ENCODE results near the gene ZNF14.

GRCh38 chr19:19741184-19741583 is 8.3 kb upstream of the ZNF14 start:
- no peak for TF ChIP-seq GATA1 (IDR thresholded peaks at IDR 0.05; ENCODE audit: low read depth, low read length)
- no peak for TF ChIP-seq POLR2A (IDR thresholded peaks at IDR 0.05; ENCODE audit: low read length)

Data from erythroblast (primary cell).